ENCODE data around the gene BOLA3. TPM values are rescaled to one million over a fixed set of nuclear protein-coding genes. Genes with fewer than 3 reads are reported as not detected.

The BOLA3 gene
- total RNA-seq, 1 donor from 2014 or later, result 59.7 TPM

- no peak overlapping the region for H3K27ac ChIP-seq
- H3K4me1 ChIP-seq, result no peaks in the 10 kb centered on the region
- no peaks in the 10 kb centered on the region for H3K9me3 ChIP-seq
- no peak for DNase-seq (ENCODE audit: extremely low spot score in 2 of 2)
- TF ChIP-seq POLR2A (IDR thresholded peaks at IDR 0.05), result no peak
- TF ChIP-seq CTCF (IDR thresholded peaks at IDR 0.05), result no peak
- no peak for TF ChIP-seq POLR2AphosphoS5 (IDR thresholded peaks at IDR 0.05; ENCODE audit: insufficient read depth in 1 of 2, low read depth in 1 of 2)
- no peaks in the 10 kb centered on the region for H3K27me3 ChIP-seq
- H3K36me3 ChIP-seq, result peaks cover 0 to 26% of the 10 kb centered on the region in 2 donors
- intact Hi-C loops (cut with DNase I), result no loop called here
- H3K4me3 ChIP-seq, result no peak overlapping the region
Observed at GRCh38 chr2:74086021-74086420, 61.7 kb downstream of the BOLA3 start.

Other genes starting within 250 kb of the BOLA3 start
- 52.3 TPM for gene DGUOK, start 221.0 kb downstream of the BOLA3 start, total RNA-seq
- gene TET3, start 163.0 kb downstream of the BOLA3 start, total RNA-seq, result 12.3 TPM
- gene MOB1A, start 31.0 kb upstream of the BOLA3 start, total RNA-seq, result 68.5 TPM
- gene MTHFD2, start 50.7 kb upstream of the BOLA3 start, total RNA-seq, result 55.7 TPM
- 4.4 TPM for gene SLC4A5, start 195.5 kb upstream of the BOLA3 start, total RNA-seq
- 95.0 TPM for gene DCTN1, start 232.4 kb upstream of the BOLA3 start, total RNA-seq